HUES64 (cell line): ENCODE measurements around the gene RCAN1.

Experiments
- H3K27ac ChIP-seq: 2 replicates; pipeline ENCODE4 v1.7.0; 2013; ENCODE audit warnings: low read depth, low read length, inconsistent platforms
- H3K27me3 ChIP-seq: 2 replicates; pipeline ENCODE4 v1.6.1; 2013; ENCODE audit warnings: mild to moderate bottlenecking, low read length; ENCODE audit not compliant: insufficient read depth
- H3K36me3 ChIP-seq: 2 replicates; pipeline ENCODE4 v1.6.1; 2013; ENCODE audit warnings: mild to moderate bottlenecking, low read length; ENCODE audit not compliant: insufficient read depth
- H3K4me1 ChIP-seq: 2 replicates; pipeline ENCODE4 v1.6.1; 2013; ENCODE audit warnings: mild to moderate bottlenecking, low read length, moderate library complexity; ENCODE audit not compliant: insufficient read depth
- H3K4me3 ChIP-seq: 2 replicates; pipeline ENCODE4 v1.5.1; 2013; ENCODE audit warnings: mild to moderate bottlenecking, low read length, moderate library complexity
- H3K9ac ChIP-seq: 2 replicates; pipeline ENCODE4 v1.6.1; 2013; ENCODE audit warnings: mild to moderate bottlenecking, low read depth, low read length
- H3K9me3 ChIP-seq: 2 replicates; pipeline ENCODE4 v1.6.1; 2013; ENCODE audit warnings: low read depth, low read length; ENCODE audit not compliant: insufficient read depth
- WGBS: fragments of 150-250, 120-280 bp; methylation state at CpG from one replicate; pipeline ENCODE4 v1.1.7; 2013; ENCODE audit warnings: missing lambda C conversion rate; 5-methylcytosine and 5-hydroxymethylcytosine counted together

Gene RCAN1

DNA sequence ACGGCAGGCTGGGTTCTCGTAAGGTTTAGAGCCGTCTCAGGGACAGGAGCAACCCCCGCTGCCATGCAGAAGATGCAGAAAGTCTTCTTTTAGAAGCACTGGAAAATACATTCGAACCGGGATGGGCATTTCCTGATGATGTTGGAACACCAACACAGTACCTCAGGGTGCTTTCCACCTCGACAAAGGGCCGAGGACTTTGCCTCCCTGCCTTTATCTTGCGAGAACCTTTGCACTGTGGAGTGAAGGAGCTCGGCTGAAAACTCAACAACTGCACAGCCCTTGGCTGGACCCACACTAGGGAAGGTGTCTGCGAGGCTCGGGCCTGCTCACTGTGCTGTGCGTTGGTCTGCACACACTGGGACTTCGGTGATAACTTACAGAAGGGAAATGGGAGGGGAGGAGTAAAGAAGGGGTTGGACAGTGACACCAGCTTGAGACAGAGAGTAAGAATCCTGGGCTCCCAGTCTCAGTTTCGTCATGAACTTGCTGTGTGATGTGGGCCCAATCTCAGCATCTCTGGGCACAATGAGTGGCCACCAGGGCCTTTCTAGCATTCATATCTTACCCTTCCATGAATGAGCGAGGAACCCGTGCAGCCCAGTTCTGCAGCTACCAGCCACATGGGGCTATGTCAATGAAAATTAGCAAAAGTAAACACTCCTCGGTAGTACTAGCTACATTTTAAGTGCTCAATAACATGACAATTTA, 18.2 kb downstream of the RCAN1 start:
- Histone ChIP-seq H3K4me1 (peaks cover 11% of the 10 kb centered on the region), H3K9ac (no peak overlapping the region), H3K9me3 (no peaks in the 10 kb centered on the region), H3K4me3 (no peak overlapping the region), H3K27me3 (no peaks in the 10 kb centered on the region), H3K27ac (no peak overlapping the region), H3K36me3 (no peaks in the 10 kb centered on the region)
- WGBS: 93% methylated on average over 18 of the region's 18 CpGs

GRCh38 chr21:34595457-34595856, 19.5 kb downstream of the RCAN1 start:
- no peaks in the 10 kb centered on the region for H3K27me3 ChIP-seq
- H3K4me3 ChIP-seq: no peak overlapping the region
- 85% methylated on average over 8 of the region's 8 CpGs for WGBS
- H3K9me3 ChIP-seq: no peaks in the 10 kb centered on the region
- peaks cover 6% of the 10 kb centered on the region for H3K4me1 ChIP-seq
- no peaks in the 10 kb centered on the region for H3K36me3 ChIP-seq
- no peak overlapping the region for H3K27ac ChIP-seq
- H3K9ac ChIP-seq: no peak overlapping the region

- no peak overlapping the region for H3K4me3 ChIP-seq
- no peaks in the 10 kb centered on the region for H3K4me1 ChIP-seq
- H3K27me3 ChIP-seq: no peaks in the 10 kb centered on the region
- WGBS: 88% methylated on average over 8 of the region's 8 CpGs
- no peaks in the 10 kb centered on the region for H3K9me3 ChIP-seq
- no peak overlapping the region for H3K9ac ChIP-seq
- H3K36me3 ChIP-seq: no peaks in the 10 kb centered on the region
- no peak overlapping the region for H3K27ac ChIP-seq
These were observed 20.2 kb downstream of the RCAN1 start for GRCh38 chr21:34594566-34595234.

DNA sequence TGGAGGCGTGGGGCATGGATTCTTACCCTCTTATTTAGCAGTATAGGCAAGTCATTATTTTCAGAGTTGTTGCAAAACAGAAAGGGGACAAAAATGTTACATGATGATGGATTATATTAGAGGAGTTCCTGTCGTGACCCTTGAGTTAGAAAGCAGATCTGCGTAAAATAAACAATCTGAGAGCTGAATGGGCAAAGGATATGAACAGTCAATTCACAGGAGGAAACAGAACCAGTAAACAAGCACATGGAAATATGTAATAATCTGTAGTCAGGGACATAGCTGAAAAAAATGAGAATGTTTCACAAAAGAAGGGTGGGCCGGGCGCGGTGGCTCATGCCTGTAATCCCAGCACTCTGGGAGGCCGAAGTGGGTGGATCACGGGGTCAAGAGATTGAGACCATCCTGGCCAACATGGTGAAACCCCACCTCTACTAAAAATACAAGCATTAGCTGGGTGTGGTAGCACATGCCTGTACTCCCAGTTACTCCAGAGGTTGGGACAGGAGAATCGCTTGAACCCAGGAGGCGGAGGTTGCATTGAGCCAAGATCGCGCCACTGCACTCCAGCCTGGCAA, 20.9 kb downstream of the RCAN1 start:
- H3K36me3 ChIP-seq: no peaks in the 10 kb centered on the region
- H3K27ac ChIP-seq: no peak overlapping the region
- no peaks in the 10 kb centered on the region for H3K4me1 ChIP-seq
- H3K9ac ChIP-seq: no peak overlapping the region
- WGBS: 94% methylated on average over 12 of the region's 12 CpGs
- no peaks in the 10 kb centered on the region for H3K27me3 ChIP-seq
- no peaks in the 10 kb centered on the region for H3K9me3 ChIP-seq
- H3K4me3 ChIP-seq: no peak overlapping the region

DNA sequence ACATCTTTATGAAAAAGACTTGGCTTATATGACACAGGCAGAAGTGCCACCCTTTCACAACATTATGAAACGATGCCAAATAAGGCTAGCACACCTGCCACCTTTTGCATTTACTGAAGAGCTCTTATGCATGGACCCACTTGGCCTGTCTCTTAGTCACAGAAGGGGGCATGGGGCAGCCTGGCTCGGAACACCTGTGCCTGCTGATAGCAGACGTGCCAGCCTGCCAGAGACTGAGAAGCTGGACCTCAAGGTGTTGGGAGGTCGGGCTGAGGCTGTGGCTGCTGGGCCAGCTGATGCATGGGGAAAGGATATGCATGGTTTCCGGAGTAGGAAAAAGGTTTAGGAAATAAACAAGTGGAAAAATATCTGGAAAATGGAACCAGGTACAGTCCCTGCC, 21.5 kb downstream of the RCAN1 start:
- 87% methylated on average over 5 of the region's 5 CpGs for WGBS
- Histone ChIP-seq H3K4me1 (no peaks in the 10 kb centered on the region), H3K27me3 (no peaks in the 10 kb centered on the region), H3K9ac (no peak overlapping the region), H3K9me3 (no peaks in the 10 kb centered on the region), H3K36me3 (no peaks in the 10 kb centered on the region), H3K4me3 (no peak overlapping the region), H3K27ac (no peak overlapping the region)

- WGBS: 95% methylated on average over 17 of the region's 17 CpGs
- no peaks in the 10 kb centered on the region for H3K27me3 ChIP-seq
- H3K36me3 ChIP-seq: no peaks in the 10 kb centered on the region
- no peaks in the 10 kb centered on the region for H3K9me3 ChIP-seq
- no peak overlapping the region for H3K4me3 ChIP-seq
- no peak overlapping the region for H3K27ac ChIP-seq
- no peaks in the 10 kb centered on the region for H3K4me1 ChIP-seq
- H3K9ac ChIP-seq: no peak overlapping the region
These were observed 22.6 kb downstream of the RCAN1 start for GRCh38 chr21:34592120-34592955.

DNA sequence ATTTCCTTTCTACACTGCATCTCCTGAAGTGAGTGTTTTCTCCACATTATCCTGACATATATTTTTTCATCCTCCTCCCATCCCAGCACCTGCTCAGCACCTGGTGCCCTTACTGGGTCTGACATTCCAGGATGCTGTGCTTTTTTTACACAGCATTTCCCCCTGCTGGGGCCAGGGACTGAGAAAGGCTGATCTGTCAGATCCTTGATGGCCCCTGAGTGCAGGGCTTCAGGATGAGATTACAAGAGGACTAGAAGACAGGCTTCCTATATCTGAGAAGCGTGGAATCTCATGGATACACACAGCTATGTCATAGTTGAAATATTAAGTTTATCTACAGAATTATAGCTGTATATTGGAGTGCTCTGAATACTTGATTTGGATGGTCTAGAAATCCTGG, 24.4 kb downstream of the RCAN1 start:
- Histone ChIP-seq H3K27ac (no peak overlapping the region), H3K4me3 (no peak overlapping the region), H3K36me3 (no peaks in the 10 kb centered on the region), H3K27me3 (no peaks in the 10 kb centered on the region), H3K9me3 (no peaks in the 10 kb centered on the region), H3K4me1 (no peaks in the 10 kb centered on the region), H3K9ac (no peak overlapping the region)
- WGBS: no CpG with 5 or more reads among the region's 1 CpG

- Histone ChIP-seq H3K9me3 (no peaks in the 10 kb centered on the region), H3K9ac (no peak overlapping the region), H3K36me3 (no peaks in the 10 kb centered on the region), H3K27ac (no peak overlapping the region), H3K4me1 (no peaks in the 10 kb centered on the region), H3K27me3 (no peaks in the 10 kb centered on the region), H3K4me3 (no peak overlapping the region)
- WGBS: 86% methylated on average over 9 of the region's 9 CpGs
These were observed 25.2 kb downstream of the RCAN1 start for GRCh38 chr21:34589511-34590282.

DNA sequence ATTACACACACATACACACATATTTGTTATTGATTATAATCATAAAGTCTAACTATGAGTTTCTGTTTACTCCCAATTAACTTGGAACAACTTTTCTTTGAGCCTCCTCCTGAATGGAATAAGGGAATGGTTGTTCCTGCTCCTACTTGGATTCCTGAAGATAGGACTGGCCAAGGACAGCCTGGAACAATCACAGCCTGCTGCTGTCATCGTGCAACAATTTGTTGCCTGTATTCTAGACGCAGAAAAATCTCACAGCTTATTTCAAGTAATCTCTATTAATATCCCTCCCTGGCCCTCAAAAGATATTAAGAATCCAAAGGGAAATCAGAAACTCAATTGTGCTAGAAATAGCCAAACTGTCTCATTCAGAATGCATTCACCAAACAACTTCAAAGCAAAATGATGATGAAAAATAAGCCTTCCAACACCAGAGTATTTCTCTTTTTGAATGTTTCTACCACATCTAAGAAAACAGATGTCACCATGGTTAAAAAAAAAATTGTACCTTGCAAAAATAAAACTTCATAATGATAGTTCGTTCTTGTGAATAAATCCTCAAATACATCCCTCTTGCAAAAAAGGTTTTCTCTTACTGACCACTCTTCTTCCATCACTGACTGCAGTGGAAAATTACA, 30.9 kb downstream of the RCAN1 start:
- Histone ChIP-seq H3K9ac (no peak overlapping the region), H3K9me3 (no peaks in the 10 kb centered on the region), H3K4me1 (no peaks in the 10 kb centered on the region), H3K36me3 (no peaks in the 10 kb centered on the region), H3K4me3 (no peak overlapping the region), H3K27ac (no peak overlapping the region), H3K27me3 (no peaks in the 10 kb centered on the region)
- 97% methylated on average over 3 of the region's 3 CpGs for WGBS

DNA sequence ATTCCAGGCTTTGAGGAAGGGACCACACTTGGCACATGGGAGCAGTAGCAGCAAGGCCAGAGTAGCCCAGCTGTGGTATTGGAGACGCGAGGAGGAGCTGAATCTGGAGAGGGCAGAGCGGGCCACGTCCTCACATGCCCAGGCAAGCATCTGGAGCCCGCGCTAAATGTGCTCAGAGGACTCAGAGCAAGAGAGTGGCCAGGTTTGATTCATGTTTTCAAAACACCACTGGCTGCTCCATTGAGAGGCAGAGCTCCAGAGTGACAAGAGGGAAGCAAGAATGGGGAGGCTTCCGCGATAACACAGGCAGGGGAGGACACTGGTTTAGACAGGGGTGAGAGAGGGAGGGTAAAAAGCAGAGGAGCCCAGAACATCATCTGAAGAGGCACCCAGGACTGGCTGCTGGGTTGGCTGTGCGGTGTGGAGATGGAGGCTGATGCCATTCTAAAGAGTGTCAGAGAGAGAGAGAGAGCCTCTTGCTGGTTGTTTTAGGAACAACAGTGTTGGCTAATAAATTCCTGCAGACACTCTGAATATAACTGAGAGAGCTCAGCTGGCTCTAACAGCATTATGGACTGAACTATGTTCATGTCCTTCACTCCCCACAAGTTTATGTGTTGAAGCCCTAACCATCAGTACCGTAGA, 32.3 kb downstream of the RCAN1 start:
- H3K9ac ChIP-seq: no peak overlapping the region
- H3K4me3 ChIP-seq: no peak overlapping the region
- H3K36me3 ChIP-seq: no peaks in the 10 kb centered on the region
- no peaks in the 10 kb centered on the region for H3K9me3 ChIP-seq
- no peaks in the 10 kb centered on the region for H3K4me1 ChIP-seq
- H3K27ac ChIP-seq: no peak overlapping the region
- H3K27me3 ChIP-seq: no peaks in the 10 kb centered on the region
- whole genome bisulfite sequencing: 85% methylated on average over 10 of the region's 10 CpGs
